Esophagus squamous epithelium (tissue), 5 donors: ENCODE measurements around the gene IGF2BP1. TPM values are rescaled to one million over a fixed set of nuclear protein-coding genes. Genes with fewer than 3 reads are reported as not detected.

Experiments
- DNase-seq: peaks from one replicate; lab custom pipeline; 2025; lab: John Stamatoyannopoulos, UW
- H3K27ac ChIP-seq, 4 donors: fragments of 200-600 bp; sonication (generic); one replicate each; pipeline ENCODE4 v1.5.1; 2016 to 2019; ENCODE audit warnings: mild to moderate bottlenecking in 1 of 4
- H3K27me3 ChIP-seq, 4 donors: fragments of 200-600 bp; sonication (generic); 1 replicate in 3 of 4; 2 replicates in 1 of 4; pipeline versions ENCODE4 v1.5.1 to v1.6.0; 2017 to 2021; ENCODE audit warnings: antibody characterized with exemption in 1 of 4
- H3K36me3 ChIP-seq, 3 donors: fragments of 200-600 bp; sonication (generic); one replicate each; pipeline ENCODE4 v1.5.1; 2016 to 2019
- H3K4me1 ChIP-seq, 3 donors: fragments of 200-600 bp; sonication (generic); one replicate each; pipeline ENCODE4 v1.5.1; 2017 to 2019
- H3K4me3 ChIP-seq, 4 donors: fragments of 200-600 bp; sonication (generic); 1 replicate in 3 of 4; 2 replicates in 1 of 4; pipeline ENCODE4 v1.5.1; 2016 to 2019; ENCODE audit warnings: mild to moderate bottlenecking in 2 of 4, moderate library complexity in 1 of 4
- H3K9me3 ChIP-seq, 3 donors: fragments of 200-600 bp; sonication (generic); one replicate each; pipeline ENCODE4 v1.5.1; 2016 to 2019
- POLR2A ChIP-seq, 4 donors: fragments of 450-650 bp; IDR thresholded peaks; one replicate each; pipeline ENCODE4 v1.6.1; 2017; ENCODE audit warnings: antibody characterized with exemption in 4 of 4, mild to moderate bottlenecking in 4 of 4, moderate library complexity in 3 of 4
- WGBS, 2 donors: methylation state at CpG; one replicate each; pipeline ENCODE4 v1.1.5; 2018; 5-methylcytosine and 5-hydroxymethylcytosine counted together
- intact Hi-C: fragments of 100-400 bp; cut with DNase I; formaldehyde crosslinking; loops from one replicate; pipeline ENCODE4 v1.15.0; 2022
- total RNA-seq, 4 donors: library from RNA; depleted of rRNA; stranded (reverse); fragments of >200 nt; gene quantifications; one replicate each; pipeline ENCODE4 v1.1.0, GENCODE V29; 2016
- TF ChIP-seq, protein P1 (sequence below), 6 experiments: fragments of 450-650 bp in 4 of 6; fragments of 200-600 bp in 2 of 6; sonication (generic) in 2 of 6; IDR thresholded peaks; one replicate each; pipeline ENCODE4 v1.5.1; 2016 to 2019; ENCODE audit warnings: antibody characterized with exemption in 6 of 6, mild to moderate bottlenecking in 4 of 6, moderate library complexity in 4 of 6
- donor health status: DM: yes; HTN: yes; CAD: no.

IGF2BP1 gene
- total RNA-seq, 4 donors from 2014 or later: not detected

DNA sequence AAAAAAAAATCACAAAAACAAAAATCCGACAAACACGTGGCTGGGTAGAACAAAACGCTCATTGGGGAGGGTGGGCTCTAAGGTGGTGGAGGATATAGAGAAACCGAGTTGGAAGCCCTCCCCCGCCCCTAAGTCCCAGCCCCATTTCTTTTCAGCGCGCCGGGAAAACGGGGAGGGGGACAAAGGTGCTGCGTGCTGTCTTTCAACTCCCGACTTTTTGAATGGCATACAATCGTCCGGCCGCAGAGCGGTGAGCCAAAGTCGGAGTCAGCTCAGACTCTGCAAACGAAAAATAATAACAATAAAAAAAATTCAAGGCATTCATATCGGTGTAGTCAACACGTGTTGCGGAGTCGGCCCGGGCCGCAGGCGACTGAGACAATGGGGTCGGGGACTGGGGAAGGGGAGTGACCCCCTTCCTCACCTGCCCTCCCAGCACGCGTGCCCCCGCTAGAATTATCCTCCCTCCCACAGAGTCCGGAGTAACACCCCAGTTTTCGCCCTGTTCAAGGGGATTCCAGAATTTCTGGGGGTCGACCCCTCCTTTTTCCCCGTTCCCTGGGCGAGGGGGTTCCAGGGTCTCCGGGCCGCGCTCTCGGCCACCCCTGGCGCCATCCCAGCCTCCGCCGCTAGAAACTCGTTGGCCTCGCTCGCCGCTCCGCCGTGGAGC lies 1.7 kb upstream of the IGF2BP1 start:
- intact Hi-C loops: no loop called here
- TF ChIP-seq, protein P1, sequence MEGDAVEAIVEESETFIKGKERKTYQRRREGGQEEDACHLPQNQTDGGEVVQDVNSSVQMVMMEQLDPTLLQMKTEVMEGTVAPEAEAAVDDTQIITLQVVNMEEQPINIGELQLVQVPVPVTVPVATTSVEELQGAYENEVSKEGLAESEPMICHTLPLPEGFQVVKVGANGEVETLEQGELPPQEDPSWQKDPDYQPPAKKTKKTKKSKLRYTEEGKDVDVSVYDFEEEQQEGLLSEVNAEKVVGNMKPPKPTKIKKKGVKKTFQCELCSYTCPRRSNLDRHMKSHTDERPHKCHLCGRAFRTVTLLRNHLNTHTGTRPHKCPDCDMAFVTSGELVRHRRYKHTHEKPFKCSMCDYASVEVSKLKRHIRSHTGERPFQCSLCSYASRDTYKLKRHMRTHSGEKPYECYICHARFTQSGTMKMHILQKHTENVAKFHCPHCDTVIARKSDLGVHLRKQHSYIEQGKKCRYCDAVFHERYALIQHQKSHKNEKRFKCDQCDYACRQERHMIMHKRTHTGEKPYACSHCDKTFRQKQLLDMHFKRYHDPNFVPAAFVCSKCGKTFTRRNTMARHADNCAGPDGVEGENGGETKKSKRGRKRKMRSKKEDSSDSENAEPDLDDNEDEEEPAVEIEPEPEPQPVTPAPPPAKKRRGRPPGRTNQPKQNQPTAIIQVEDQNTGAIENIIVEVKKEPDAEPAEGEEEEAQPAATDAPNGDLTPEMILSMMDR (IDR thresholded peaks at IDR 0.05): no peak
- no peak for TF ChIP-seq POLR2A (IDR thresholded peaks at IDR 0.05)
- no peak for DNase-seq
- H3K4me3 ChIP-seq: peak overlapping the region in 1 of 4 donors; percentile 33
- H3K36me3 ChIP-seq: no peaks in the 10 kb centered on the region
- WGBS, 2 donors: 15% methylated on average over 18 to 39 of the region's 46 CpGs
- H3K27me3 ChIP-seq: peaks cover 33 to 100% (median 61%) of the 10 kb centered on the region in 4 donors
- H3K9me3 ChIP-seq: no peaks in the 10 kb centered on the region
- no peak overlapping the region for H3K27ac ChIP-seq
- peaks cover 6 to 35% (median 26%) of the 10 kb centered on the region in 3 donors for H3K4me1 ChIP-seq

DNA sequence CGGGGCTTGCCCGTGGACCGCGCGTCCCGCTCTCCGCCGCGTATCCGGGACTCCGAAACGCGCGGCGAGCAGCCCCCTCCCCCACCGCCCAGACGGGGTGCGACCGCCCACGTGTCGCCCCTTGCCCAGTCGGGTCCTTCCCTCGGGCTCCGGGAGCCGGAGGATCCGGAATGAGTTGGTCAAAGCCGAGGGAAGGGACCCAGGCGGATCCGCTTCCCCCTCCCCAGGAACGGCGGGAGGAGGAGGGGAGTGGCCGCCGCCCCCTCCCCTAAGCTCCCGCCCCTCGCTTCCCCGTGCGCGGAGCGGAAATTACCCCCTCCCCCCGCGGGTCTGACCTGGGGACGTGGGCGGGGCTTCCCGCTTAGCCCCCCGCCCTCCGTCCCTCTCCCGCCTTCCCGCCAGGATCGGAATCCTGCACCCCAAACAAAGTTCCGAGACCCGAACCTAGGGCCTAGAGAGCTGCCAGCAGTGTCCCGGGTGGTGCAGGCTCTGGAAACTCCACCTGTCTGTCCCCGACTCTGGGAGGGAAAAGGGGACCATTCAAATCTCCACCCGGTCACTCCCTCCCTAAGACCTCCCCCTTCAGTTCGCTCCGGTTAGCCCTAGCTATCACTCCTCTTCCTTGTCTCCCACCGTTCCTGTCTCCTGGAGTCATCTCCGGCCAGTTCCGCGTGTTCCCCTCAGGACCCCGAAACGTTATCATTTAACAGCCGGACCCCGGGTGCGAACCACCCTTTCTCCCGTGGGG lies 1.0 kb upstream of the IGF2BP1 start:
- TF ChIP-seq, protein P1 (IDR thresholded peaks at IDR 0.05): no peak
- TF ChIP-seq POLR2A (IDR thresholded peaks at IDR 0.05): no peak
- H3K27me3 ChIP-seq: peaks cover 33 to 100% (median 60%) of the 10 kb centered on the region in 4 donors
- no peak overlapping the region for H3K27ac ChIP-seq
- H3K4me3 ChIP-seq: peak overlapping the region in 1 of 4 donors; percentile 33
- H3K36me3 ChIP-seq: no peaks in the 10 kb centered on the region
- peaks cover 6 to 35% (median 26%) of the 10 kb centered on the region in 3 donors for H3K4me1 ChIP-seq
- 3 to 8% methylated on average over 15 to 17 of the region's 66 CpGs for WGBS, 2 donors
- intact Hi-C loops: no loop called here
- H3K9me3 ChIP-seq: no peaks in the 10 kb centered on the region
- no peak for DNase-seq

DNA sequence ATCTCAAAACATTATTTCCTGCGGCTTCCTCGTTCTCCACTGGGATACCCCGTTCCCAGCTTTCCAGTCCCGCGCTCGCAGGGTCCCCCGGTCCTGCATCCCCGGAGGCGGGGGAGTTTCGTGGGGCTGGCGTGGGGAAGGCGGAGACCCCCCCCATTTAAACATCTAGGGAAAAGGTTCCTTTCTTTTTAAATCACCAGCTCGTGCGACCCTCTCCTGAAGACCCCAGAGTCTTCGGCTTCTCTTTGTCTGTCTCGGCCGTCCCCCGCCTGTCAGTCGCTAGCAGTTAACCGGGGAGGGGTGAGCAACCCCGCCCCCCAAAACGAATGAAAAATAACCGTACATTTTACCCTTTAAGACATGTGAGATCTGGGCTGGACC lies 473 bp upstream of the IGF2BP1 start:
- intact Hi-C loops: no loop called here
- 7 to 9% methylated on average over 10 to 16 of the region's 23 CpGs for WGBS, 2 donors
- no peaks in the 10 kb centered on the region for H3K9me3 ChIP-seq
- DNase-seq: no peak
- peaks cover 6 to 35% (median 26%) of the 10 kb centered on the region in 3 donors for H3K4me1 ChIP-seq
- no peak overlapping the region for H3K27ac ChIP-seq
- TF ChIP-seq, protein P1 (IDR thresholded peaks at IDR 0.05): no peak
- TF ChIP-seq POLR2A (IDR thresholded peaks at IDR 0.05): no peak
- peak overlapping the region in 1 of 4 donors; percentile 31 for H3K4me3 ChIP-seq
- no peaks in the 10 kb centered on the region for H3K36me3 ChIP-seq
- peaks cover 33 to 100% (median 60%) of the 10 kb centered on the region in 4 donors for H3K27me3 ChIP-seq

DNA sequence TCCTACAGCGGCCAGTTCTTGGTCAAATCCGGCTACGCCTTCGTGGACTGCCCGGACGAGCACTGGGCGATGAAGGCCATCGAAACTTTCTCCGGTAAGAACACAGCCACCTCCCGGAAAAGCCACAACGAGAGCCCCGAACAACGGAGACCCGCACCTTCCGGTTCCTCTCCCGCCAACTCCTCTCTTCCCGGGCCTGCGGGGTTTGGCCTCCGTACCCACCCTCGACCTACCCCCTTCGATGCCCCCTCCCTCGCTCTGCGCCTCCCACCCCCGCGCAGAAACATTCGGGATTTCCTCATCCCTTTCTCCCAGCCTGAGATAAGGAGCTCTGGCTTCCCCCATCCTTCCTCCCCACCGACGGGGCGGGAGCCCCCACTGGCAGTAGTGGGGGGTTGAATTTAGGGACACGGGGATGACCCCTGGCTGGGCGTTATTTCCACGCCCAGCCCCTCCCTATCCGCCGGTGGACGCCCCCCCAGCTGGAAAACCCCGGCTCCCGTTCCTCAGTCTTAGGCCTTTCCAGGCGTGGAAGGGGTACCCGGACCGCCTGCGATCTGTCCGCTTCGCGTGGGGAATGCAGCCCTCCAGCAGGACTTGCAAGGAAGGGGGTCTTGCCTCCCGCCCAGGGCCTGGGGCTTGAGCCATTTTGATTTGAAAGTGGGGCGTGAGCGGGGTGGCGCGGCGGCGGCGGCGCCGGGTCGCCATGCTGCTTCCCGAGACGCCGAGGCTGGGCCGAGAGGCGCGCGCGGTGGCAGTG lies 822 bp downstream of the IGF2BP1 start:
- H3K4me3 ChIP-seq: peak overlapping the region in 3 of 4 donors; percentile 9 to 55 (median 31)
- no peaks in the 10 kb centered on the region for H3K36me3 ChIP-seq
- H3K27me3 ChIP-seq: peaks cover 33 to 100% (median 72%) of the 10 kb centered on the region in 4 donors
- no peak for TF ChIP-seq POLR2A (IDR thresholded peaks at IDR 0.05)
- TF ChIP-seq, protein P1 (IDR thresholded peaks at IDR 0.05): no peak
- intact Hi-C loops: no loop called here
- no peaks in the 10 kb centered on the region for H3K9me3 ChIP-seq
- H3K27ac ChIP-seq: no peak overlapping the region
- 0 to 5% methylated on average over 11 to 12 of the region's 63 CpGs for WGBS, 2 donors
- H3K4me1 ChIP-seq: peaks cover 6 to 35% (median 26%) of the 10 kb centered on the region in 3 donors
- no peak for DNase-seq
